ENCODE data around the gene CHRM3.

The CHRM3 gene

GRCh38 chr1:239417221-239417620 lies 30.9 kb downstream of the CHRM3 start:
- no peak for DNase-seq

- no peak for DNase-seq
These were observed 31.7 kb downstream of the CHRM3 start for GRCh38 chr1:239417986-239418640.

GRCh38 chr1:239418681-239419080 lies 32.3 kb downstream of the CHRM3 start:
- no peak for DNase-seq

- DNase-seq, result no peak
These were observed 35.4 kb downstream of the CHRM3 start for GRCh38 chr1:239421811-239422210.

GRCh38 chr1:239422818-239423217 lies 36.5 kb downstream of the CHRM3 start:
- no peak for DNase-seq

GRCh38 chr1:239426821-239427475 lies 40.6 kb downstream of the CHRM3 start:
- no peak for DNase-seq

GRCh38 chr1:239427712-239428111 lies 41.3 kb downstream of the CHRM3 start:
- DNase-seq, result no peak

- DNase-seq, result no peak
These were observed 41.8 kb downstream of the CHRM3 start for GRCh38 chr1:239428120-239428710.

GRCh38 chr1:239429163-239429562 lies 42.8 kb downstream of the CHRM3 start:
- DNase-seq, result no peak

GRCh38 chr1:239432255-239432654 lies 45.9 kb downstream of the CHRM3 start:
- no peak for DNase-seq

GRCh38 chr1:239434181-239434580 lies 47.8 kb downstream of the CHRM3 start:
- DNase-seq, result no peak

All from GDM1 (cell line).